K562 (cell line): Measurements from ENCODE around the gene KLHDC7B. TPM values are rescaled to one million over a fixed set of nuclear protein-coding genes. Genes with fewer than 3 reads are reported as not detected.

Experiments
- CBFB ChIP-seq: sonication (generic); formaldehyde crosslinking; IDR thresholded peaks from 2 replicates; pipeline ENCODE4 v1.4.0; 2020; ENCODE audit warnings: mild to moderate bottlenecking, missing genetic modification reagents
- HOXB6 ChIP-seq: fragments of 250-450 bp; sonication (Bioruptor Pico); IDR thresholded peaks from 2 replicates; pipeline ENCODE4 v1.5.1; 2022; ENCODE audit warnings: mild to moderate bottlenecking, borderline replicate concordance
- MEF2D ChIP-seq: conservative IDR thresholded peaks from 2 replicates; pipeline ENCODE4 v1.6.1; 2016; ENCODE audit warnings: low read depth, missing genetic modification characterization, missing compliant biosample characterization
- MTF1 ChIP-seq: fragments of 250-450 bp; sonication (Bioruptor Pico); IDR thresholded peaks from 2 replicates; pipeline ENCODE4 v1.9.0; 2021; ENCODE audit warnings: moderate library complexity, mild to moderate bottlenecking, inconsistent platforms, borderline replicate concordance
- TCF7L2 ChIP-seq: fragments of 150-350 bp; IDR thresholded peaks from 2 replicates; pipeline ENCODE4 v1.6.1; 2016; ENCODE audit warnings: low read depth, mild to moderate bottlenecking, low read length, moderate library complexity
- XRCC3 ChIP-seq: fragments of 450-650 bp; IDR thresholded peaks from 2 replicates; pipeline ENCODE4 v1.6.1; 2017; ENCODE audit warnings: mild to moderate bottlenecking, moderate library complexity
- ZNF146 ChIP-seq: IDR thresholded peaks from one replicate; pipeline ENCODE4 v1.6.1; 2018; ENCODE audit warnings: missing compliant biosample characterization; ENCODE audit not compliant: unreplicated experiment
- polyA plus RNA-seq, 8 experiments: library from polyadenylated mRNA; depleted of rRNA in 4 of 8; stranded (reverse) in 5 of 8; unstranded in 3 of 8; fragments of >200 nt; fragmentation: Nextera tagmentation in 2 of 8; fragmentation: Illumina TruSeq in 1 of 8; extraction: Ambion mirVana in 2 of 8; extraction: Trizol in 1 of 8; gene quantifications; 2 replicates each; pipeline versions ENCODE4 v1.2.1 to v1.2.3, GENCODE V29; 2011 to 2014; ENCODE audit warnings: inconsistent platforms in 1 of 8, missing spikeins in 1 of 8
- total RNA-seq, 7 experiments: library from RNA; depleted of rRNA in 6 of 7; stranded (reverse); fragments of >200 nt in 6 of 7; fragmentation: Illumina TruSeq in 2 of 7; extraction: Trizol in 2 of 7; gene quantifications; 2 replicates each; pipeline versions ENCODE4 v1.2.1 to v1.2.3, GENCODE V29; 2011 to 2021; ENCODE audit warnings: low replicate concordance in 1 of 7
- TF ChIP-seq, protein P1 (sequence below): sonication (generic); formaldehyde crosslinking; IDR thresholded peaks from 2 replicates; pipeline ENCODE4 v1.8.0; 2022; ENCODE audit warnings: missing genetic modification reagents, mild to moderate bottlenecking, borderline replicate concordance
- TF ChIP-seq, protein P2 (sequence below): fragments of 150-350 bp; conservative IDR thresholded peaks from 2 replicates; pipeline ENCODE4 v1.6.1; 2014; ENCODE audit warnings: low read length
- TF ChIP-seq, protein P3 (sequence below), 2 experiments: fragments of 150-350 bp in 1 of 2; IDR thresholded peaks; 2 replicates each; pipeline ENCODE4 v1.6.1; 2012 to 2016; ENCODE audit warnings: low read depth in 2 of 2, low read length in 2 of 2, mild to moderate bottlenecking in 1 of 2, moderate library complexity in 1 of 2
- TF ChIP-seq, protein P4 (sequence below): fragments of 450-650 bp; IDR thresholded peaks from 2 replicates; pipeline ENCODE4 v1.7.0; 2016; ENCODE audit warnings: borderline replicate concordance

KLHDC7B gene
- total and polyA plus RNA-seq, 9 of the 15 experiments (the other 6 are each of a cell fraction or from before 2014, with no cell fraction given): 0.04 to 0.22 (median 0.05) TPM; not detected in 4

DNA sequence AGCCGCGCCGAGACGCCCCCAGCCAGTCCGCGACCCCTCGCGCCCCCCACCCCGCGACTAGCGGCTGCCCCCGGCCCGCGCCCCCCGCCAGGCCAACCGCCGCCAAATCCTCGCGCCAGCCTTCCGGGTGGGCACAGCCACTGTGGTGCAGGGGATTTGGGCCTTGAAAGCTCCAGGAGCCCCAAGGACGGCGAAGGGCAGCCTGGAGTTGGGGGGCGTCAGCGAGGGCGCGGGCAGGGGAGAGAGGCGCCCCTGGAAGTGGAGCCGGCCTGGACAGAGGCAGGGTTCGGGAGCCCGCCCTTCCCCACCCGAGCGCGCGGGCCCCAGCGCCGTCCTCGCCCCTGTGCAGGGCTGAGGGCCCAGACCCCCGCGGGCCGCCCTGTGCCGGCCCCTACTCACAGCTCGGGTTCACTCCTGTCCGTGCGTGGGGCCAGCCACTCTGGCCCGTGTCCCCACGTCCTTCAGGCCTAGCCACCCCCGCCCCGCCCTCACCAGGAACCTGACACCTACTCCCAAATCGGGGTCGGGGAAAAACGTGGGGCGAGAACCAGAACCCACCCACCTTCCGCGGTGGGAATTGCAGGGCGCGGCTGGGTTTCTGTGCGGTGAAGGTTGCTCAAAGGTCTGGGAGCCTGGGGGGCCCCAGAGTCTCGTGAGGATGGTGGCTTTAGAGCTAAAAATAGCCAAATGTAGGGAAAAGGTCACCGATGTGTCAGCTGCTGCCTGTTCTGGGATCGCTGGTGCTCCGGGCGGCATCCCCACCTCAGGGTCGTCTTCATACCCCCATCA, 32.5 kb downstream of the KLHDC7B start, which contains the start of gene CPT1B (continued):
- TF ChIP-seq HOXB6: no peak
- TF ChIP-seq XRCC3: no peak
- TF ChIP-seq, protein P1, sequence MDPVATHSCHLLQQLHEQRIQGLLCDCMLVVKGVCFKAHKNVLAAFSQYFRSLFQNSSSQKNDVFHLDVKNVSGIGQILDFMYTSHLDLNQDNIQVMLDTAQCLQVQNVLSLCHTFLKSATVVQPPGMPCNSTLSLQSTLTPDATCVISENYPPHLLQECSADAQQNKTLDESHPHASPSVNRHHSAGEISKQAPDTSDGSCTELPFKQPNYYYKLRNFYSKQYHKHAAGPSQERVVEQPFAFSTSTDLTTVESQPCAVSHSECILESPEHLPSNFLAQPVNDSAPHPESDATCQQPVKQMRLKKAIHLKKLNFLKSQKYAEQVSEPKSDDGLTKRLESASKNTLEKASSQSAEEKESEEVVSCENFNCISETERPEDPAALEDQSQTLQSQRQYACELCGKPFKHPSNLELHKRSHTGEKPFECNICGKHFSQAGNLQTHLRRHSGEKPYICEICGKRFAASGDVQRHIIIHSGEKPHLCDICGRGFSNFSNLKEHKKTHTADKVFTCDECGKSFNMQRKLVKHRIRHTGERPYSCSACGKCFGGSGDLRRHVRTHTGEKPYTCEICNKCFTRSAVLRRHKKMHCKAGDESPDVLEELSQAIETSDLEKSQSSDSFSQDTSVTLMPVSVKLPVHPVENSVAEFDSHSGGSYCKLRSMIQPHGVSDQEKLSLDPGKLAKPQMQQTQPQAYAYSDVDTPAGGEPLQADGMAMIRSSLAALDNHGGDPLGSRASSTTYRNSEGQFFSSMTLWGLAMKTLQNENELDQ: no peak
- no peak for TF ChIP-seq MEF2D (tag)
- TF ChIP-seq, protein P2, sequence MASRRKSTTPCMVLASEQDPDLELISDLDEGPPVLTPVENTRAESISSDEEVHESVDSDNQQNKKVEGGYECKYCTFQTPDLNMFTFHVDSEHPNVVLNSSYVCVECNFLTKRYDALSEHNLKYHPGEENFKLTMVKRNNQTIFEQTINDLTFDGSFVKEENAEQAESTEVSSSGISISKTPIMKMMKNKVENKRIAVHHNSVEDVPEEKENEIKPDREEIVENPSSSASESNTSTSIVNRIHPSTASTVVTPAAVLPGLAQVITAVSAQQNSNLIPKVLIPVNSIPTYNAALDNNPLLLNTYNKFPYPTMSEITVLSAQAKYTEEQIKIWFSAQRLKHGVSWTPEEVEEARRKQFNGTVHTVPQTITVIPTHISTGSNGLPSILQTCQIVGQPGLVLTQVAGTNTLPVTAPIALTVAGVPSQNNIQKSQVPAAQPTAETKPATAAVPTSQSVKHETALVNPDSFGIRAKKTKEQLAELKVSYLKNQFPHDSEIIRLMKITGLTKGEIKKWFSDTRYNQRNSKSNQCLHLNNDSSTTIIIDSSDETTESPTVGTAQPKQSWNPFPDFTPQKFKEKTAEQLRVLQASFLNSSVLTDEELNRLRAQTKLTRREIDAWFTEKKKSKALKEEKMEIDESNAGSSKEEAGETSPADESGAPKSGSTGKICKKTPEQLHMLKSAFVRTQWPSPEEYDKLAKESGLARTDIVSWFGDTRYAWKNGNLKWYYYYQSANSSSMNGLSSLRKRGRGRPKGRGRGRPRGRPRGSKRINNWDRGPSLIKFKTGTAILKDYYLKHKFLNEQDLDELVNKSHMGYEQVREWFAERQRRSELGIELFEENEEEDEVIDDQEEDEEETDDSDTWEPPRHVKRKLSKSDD: no peak
- TF ChIP-seq CBFB (CRISPR knock-in tag): no peak
- TF ChIP-seq, protein P3, sequence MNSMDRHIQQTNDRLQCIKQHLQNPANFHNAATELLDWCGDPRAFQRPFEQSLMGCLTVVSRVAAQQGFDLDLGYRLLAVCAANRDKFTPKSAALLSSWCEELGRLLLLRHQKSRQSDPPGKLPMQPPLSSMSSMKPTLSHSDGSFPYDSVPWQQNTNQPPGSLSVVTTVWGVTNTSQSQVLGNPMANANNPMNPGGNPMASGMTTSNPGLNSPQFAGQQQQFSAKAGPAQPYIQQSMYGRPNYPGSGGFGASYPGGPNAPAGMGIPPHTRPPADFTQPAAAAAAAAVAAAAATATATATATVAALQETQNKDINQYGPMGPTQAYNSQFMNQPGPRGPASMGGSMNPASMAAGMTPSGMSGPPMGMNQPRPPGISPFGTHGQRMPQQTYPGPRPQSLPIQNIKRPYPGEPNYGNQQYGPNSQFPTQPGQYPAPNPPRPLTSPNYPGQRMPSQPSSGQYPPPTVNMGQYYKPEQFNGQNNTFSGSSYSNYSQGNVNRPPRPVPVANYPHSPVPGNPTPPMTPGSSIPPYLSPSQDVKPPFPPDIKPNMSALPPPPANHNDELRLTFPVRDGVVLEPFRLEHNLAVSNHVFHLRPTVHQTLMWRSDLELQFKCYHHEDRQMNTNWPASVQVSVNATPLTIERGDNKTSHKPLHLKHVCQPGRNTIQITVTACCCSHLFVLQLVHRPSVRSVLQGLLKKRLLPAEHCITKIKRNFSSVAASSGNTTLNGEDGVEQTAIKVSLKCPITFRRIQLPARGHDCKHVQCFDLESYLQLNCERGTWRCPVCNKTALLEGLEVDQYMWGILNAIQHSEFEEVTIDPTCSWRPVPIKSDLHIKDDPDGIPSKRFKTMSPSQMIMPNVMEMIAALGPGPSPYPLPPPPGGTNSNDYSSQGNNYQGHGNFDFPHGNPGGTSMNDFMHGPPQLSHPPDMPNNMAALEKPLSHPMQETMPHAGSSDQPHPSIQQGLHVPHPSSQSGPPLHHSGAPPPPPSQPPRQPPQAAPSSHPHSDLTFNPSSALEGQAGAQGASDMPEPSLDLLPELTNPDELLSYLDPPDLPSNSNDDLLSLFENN (IDR thresholded peaks at IDR 0.05; ENCODE audit: low read depth in 2 of 2, low read length in 2 of 2): no peak
- no peak for TF ChIP-seq MTF1 (CRISPR knock-in tag)
- TF ChIP-seq ZNF146: no peak
- TF ChIP-seq TCF7L2: no peak
- TF ChIP-seq, protein P4, sequence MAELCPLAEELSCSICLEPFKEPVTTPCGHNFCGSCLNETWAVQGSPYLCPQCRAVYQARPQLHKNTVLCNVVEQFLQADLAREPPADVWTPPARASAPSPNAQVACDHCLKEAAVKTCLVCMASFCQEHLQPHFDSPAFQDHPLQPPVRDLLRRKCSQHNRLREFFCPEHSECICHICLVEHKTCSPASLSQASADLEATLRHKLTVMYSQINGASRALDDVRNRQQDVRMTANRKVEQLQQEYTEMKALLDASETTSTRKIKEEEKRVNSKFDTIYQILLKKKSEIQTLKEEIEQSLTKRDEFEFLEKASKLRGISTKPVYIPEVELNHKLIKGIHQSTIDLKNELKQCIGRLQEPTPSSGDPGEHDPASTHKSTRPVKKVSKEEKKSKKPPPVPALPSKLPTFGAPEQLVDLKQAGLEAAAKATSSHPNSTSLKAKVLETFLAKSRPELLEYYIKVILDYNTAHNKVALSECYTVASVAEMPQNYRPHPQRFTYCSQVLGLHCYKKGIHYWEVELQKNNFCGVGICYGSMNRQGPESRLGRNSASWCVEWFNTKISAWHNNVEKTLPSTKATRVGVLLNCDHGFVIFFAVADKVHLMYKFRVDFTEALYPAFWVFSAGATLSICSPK: no peak
